Measurements from ENCODE around the gene FAM3C. TPM values are rescaled to one million over a fixed set of nuclear protein-coding genes. Genes with fewer than 3 reads are reported as not detected.

The FAM3C gene
- total and polyA plus RNA-seq, 4 donors, result 36.7 to 68.4 (median 57.2) TPM

Other genes starting within 250 kb of the FAM3C start
- gene WNT16, start 67.3 kb downstream of the FAM3C start, total RNA-seq, result not detected
- not detected for gene WNT16, start 67.3 kb downstream of the FAM3C start, polyA plus RNA-seq

All from aorta (tissue), 4 donors.